ENCODE measurements around the gene BOLA1.

DNA sequence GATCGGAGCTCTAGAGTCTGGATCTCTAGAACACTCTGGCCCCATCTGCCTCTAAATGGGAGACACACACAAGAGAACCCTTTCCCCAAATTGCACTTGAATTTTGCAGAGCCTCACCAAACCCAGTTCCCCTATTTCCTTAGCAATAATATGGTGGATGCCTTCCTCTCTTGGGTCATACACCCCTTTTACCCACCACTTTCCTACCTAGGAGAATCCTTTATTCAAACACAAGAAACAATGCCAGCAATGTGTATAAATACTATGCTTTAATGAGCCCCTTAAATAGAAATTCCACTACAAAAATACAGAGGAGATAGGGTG, 29.0 kb downstream of the BOLA1 start:
- TF ChIP-seq POLR2A (IDR thresholded peaks at IDR 0.05; ENCODE audit: low read length) (no peak), GATA1 (IDR thresholded peaks at IDR 0.05; ENCODE audit: low read depth, low read length) (no peak)

Measured in erythroblast (primary cell).